Vagina (tissue), 2 donors: Measurements from ENCODE around the gene TEC. TPM values are rescaled to one million over a fixed set of nuclear protein-coding genes. Genes with fewer than 3 reads are reported as not detected.

ENCODE experiments used
- DNase-seq, 2 donors: peaks; one replicate each; pipeline ENCODE4 v3.0.0-alpha.2; 2017; ENCODE audit errors: extremely low spot score in 2 of 2
- H3K27ac ChIP-seq: fragments of 200-600 bp; sonication (generic); one replicate; pipeline ENCODE4 v1.5.1; 2019
- H3K27me3 ChIP-seq: fragments of 200-600 bp; sonication (generic); one replicate; pipeline ENCODE4 v1.5.1; 2019
- H3K36me3 ChIP-seq, 2 donors: fragments of 200-600 bp; sonication (generic); one replicate each; pipeline ENCODE4 v1.5.1; 2017 to 2019
- H3K4me1 ChIP-seq: fragments of 200-600 bp; sonication (generic); one replicate; pipeline ENCODE4 v1.5.1; 2019
- H3K4me3 ChIP-seq, 2 donors: fragments of 200-600 bp; sonication (generic); 1 replicate in 1 of 2; 2 replicates in 1 of 2; pipeline ENCODE4 v1.5.1; 2016 to 2019
- H3K9me3 ChIP-seq: fragments of 200-600 bp; sonication (generic); one replicate; pipeline ENCODE4 v1.5.1; 2019
- CTCF ChIP-seq, 3 experiments: fragments of 450-650 bp in 2 of 3; fragments of 200-600 bp in 1 of 3; sonication (generic) in 1 of 3; IDR thresholded peaks; one replicate each; pipeline ENCODE4 v1.5.1; 2017 to 2019; ENCODE audit warnings: antibody characterized with exemption in 3 of 3, mild to moderate bottlenecking in 2 of 3, moderate library complexity in 2 of 3
- POLR2A ChIP-seq, 2 donors: fragments of 450-650 bp; IDR thresholded peaks; one replicate each; pipeline ENCODE4 v1.6.1; 2017; ENCODE audit warnings: antibody characterized with exemption in 2 of 2, mild to moderate bottlenecking in 2 of 2, moderate library complexity in 2 of 2
- POLR2AphosphoS5 ChIP-seq, 2 donors: sonication (generic); formaldehyde crosslinking; IDR thresholded peaks; one replicate each; pipeline ENCODE4 v1.9.0; 2017; ENCODE audit warnings: antibody characterized with exemption in 2 of 2, mild to moderate bottlenecking in 2 of 2, low read depth in 1 of 2; ENCODE audit not compliant: insufficient read depth in 1 of 2
- intact Hi-C: fragments of 100-400 bp; cut with DNase I; formaldehyde crosslinking; loops from one replicate; pipeline ENCODE4 v1.15.1; 2023
- total RNA-seq: library from RNA; depleted of rRNA; stranded (reverse); fragments of >200 nt; gene quantifications from one replicate; pipeline ENCODE4 v1.2.3, GENCODE V29; 2016

TEC gene
- total RNA-seq, 1 donor from 2014 or later, result 9.3 TPM

GRCh38 chr4:48275247-48275646 is 5.6 kb upstream of the TEC start:
- no peaks in the 10 kb centered on the region for H3K27me3 ChIP-seq
- TF ChIP-seq CTCF (IDR thresholded peaks at IDR 0.05), result no peak
- TF ChIP-seq POLR2AphosphoS5 (IDR thresholded peaks at IDR 0.05; ENCODE audit: insufficient read depth in 1 of 2, low read depth in 1 of 2), result no peak
- DNase-seq, result no peak
- no peaks in the 10 kb centered on the region for H3K36me3 ChIP-seq
- H3K27ac ChIP-seq, result no peak overlapping the region
- H3K4me1 ChIP-seq, result peaks cover 4% of the 10 kb centered on the region
- intact Hi-C loops, result no loop called here
- H3K9me3 ChIP-seq, result no peaks in the 10 kb centered on the region
- no peak overlapping the region for H3K4me3 ChIP-seq

- Histone ChIP-seq H3K4me1 (peaks cover 15% of the 10 kb centered on the region), H3K4me3 (no peak overlapping the region), H3K27me3 (no peaks in the 10 kb centered on the region), H3K9me3 (no peaks in the 10 kb centered on the region), H3K27ac (no peak overlapping the region), H3K36me3 (no peaks in the 10 kb centered on the region)
- no peak for DNase-seq
- intact Hi-C loops, result no loop called here
- no peak for TF ChIP-seq CTCF (IDR thresholded peaks at IDR 0.05)
- no peak for TF ChIP-seq POLR2A (IDR thresholded peaks at IDR 0.05)
- no peak for TF ChIP-seq POLR2AphosphoS5 (IDR thresholded peaks at IDR 0.05; ENCODE audit: insufficient read depth in 1 of 2, low read depth in 1 of 2)
These were observed 2.0 kb upstream of the TEC start for GRCh38 chr4:48271626-48272025.

GRCh38 chr4:48270951-48271473 is 1.4 kb upstream of the TEC start:
- TF ChIP-seq POLR2AphosphoS5 (IDR thresholded peaks at IDR 0.05; ENCODE audit: insufficient read depth in 1 of 2, low read depth in 1 of 2) (no peak), POLR2A (IDR thresholded peaks at IDR 0.05) (no peak)
- Histone ChIP-seq H3K4me3 (no peak overlapping the region), H3K4me1 (peaks cover 15% of the 10 kb centered on the region), H3K36me3 (no peaks in the 10 kb centered on the region), H3K27me3 (no peaks in the 10 kb centered on the region), H3K27ac (no peak overlapping the region), H3K9me3 (no peaks in the 10 kb centered on the region)
- intact Hi-C loops, result no loop called here
- DNase-seq, result no peak

GRCh38 chr4:48270523-48270897 is 872 bp upstream of the TEC start:
- no peak for DNase-seq
- Histone ChIP-seq H3K27ac (peak overlapping the region; percentile 86), H3K27me3 (no peaks in the 10 kb centered on the region), H3K4me3 (peak overlapping the region; percentile 84 to 94), H3K9me3 (no peaks in the 10 kb centered on the region), H3K4me1 (peaks cover 15% of the 10 kb centered on the region), H3K36me3 (no peaks in the 10 kb centered on the region)
- intact Hi-C loops, result no loop called here
- no peak for TF ChIP-seq POLR2AphosphoS5 (IDR thresholded peaks at IDR 0.05; ENCODE audit: insufficient read depth in 1 of 2, low read depth in 1 of 2)
- TF ChIP-seq CTCF (IDR thresholded peaks at IDR 0.05), result no peak

- Histone ChIP-seq H3K9me3 (no peaks in the 10 kb centered on the region), H3K4me1 (peaks cover 15% of the 10 kb centered on the region), H3K27me3 (no peaks in the 10 kb centered on the region), H3K27ac (peak overlapping the region; percentile 86), H3K36me3 (no peaks in the 10 kb centered on the region), H3K4me3 (peak overlapping the region; percentile 84 to 94)
- intact Hi-C loops, result no loop called here
- DNase-seq, result peak; percentile 90 to 98
- TF ChIP-seq POLR2AphosphoS5 (IDR thresholded peaks at IDR 0.05; ENCODE audit: insufficient read depth in 1 of 2, low read depth in 1 of 2), result no peak
- TF ChIP-seq POLR2A (IDR thresholded peaks at IDR 0.05), result no peak
- TF ChIP-seq CTCF (IDR thresholded peaks at IDR 0.05), result no peak
These were observed 354 bp upstream of the TEC start for GRCh38 chr4:48269861-48270522.
